Panc1 (cell line): ENCODE results near the gene KLRG1. TPM values are rescaled to one million over a fixed set of nuclear protein-coding genes. Genes with fewer than 3 reads are reported as not detected.

ENCODE experiments used
- ATAC-seq: fragments of 200-7000 bp; cut with Tn5 transposase; 2 replicates; pipeline ENCODE4 v1.9.1; 2020; ENCODE audit warnings: mild to moderate bottlenecking, moderate library complexity
- BruUV-seq: library from RNA; stranded (reverse); fragments of 400-500 nt; replicated peaks from 2 replicates; lab custom pipeline; 2021; lab: Mats Ljungman, UMichigan
- CTCF ChIA-PET: fragments of 300-600 bp; sonication (Branson Sonifier 250); formaldehyde crosslinking; loops from one replicate; lab custom pipeline; 2022; ENCODE audit warnings: antibody characterized with exemption; lab: Charles Lee
- POLR2A ChIA-PET: fragments of 300-600 bp; sonication (Branson Sonifier 250); formaldehyde crosslinking; loops from one replicate; lab custom pipeline; 2022; ENCODE audit warnings: antibody characterized with exemption; lab: Charles Lee
- DNase-seq: peaks from one replicate; pipeline ENCODE4 v3.0.0-alpha.2; 2010; ENCODE audit warnings: low read depth, low spot score
- H3K27ac ChIP-seq: 2 replicates; pipeline ENCODE4 v1.5.1; 2011; ENCODE audit warnings: mild to moderate bottlenecking, low read length, inconsistent platforms
- H3K27me3 ChIP-seq: fragments of 200-500 bp; sonication (Bioruptor generic); 2 replicates; pipeline ENCODE4 v1.6.0; 2014; ENCODE audit warnings: low read length, inconsistent platforms; ENCODE audit not compliant: control insufficient read depth, insufficient read depth
- H3K36me3 ChIP-seq: fragments of 200-500 bp; sonication (Bioruptor generic); 2 replicates; pipeline ENCODE4 v1.5.1; 2014; ENCODE audit warnings: inconsistent platforms, mild to moderate bottlenecking, low read length, moderate library complexity; ENCODE audit not compliant: control insufficient read depth, insufficient read depth
- H3K4me1 ChIP-seq: 2 replicates; pipeline ENCODE4 v1.5.1; 2011; ENCODE audit warnings: inconsistent platforms, mild to moderate bottlenecking, low read length, moderate library complexity; ENCODE audit not compliant: control insufficient read depth, insufficient read depth
- H3K4me3 ChIP-seq, 2 experiments: 2 replicates each; pipeline ENCODE4 v1.5.1; 2011 to 2012; ENCODE audit warnings: low read depth in 2 of 2, low read length in 2 of 2, mild to moderate bottlenecking in 2 of 2, inconsistent platforms in 1 of 2, moderate library complexity in 1 of 2
- H3K9me3 ChIP-seq: fragments of 200-500 bp; sonication (Bioruptor generic); 2 replicates; pipeline ENCODE4 v1.5.1; 2014; ENCODE audit warnings: low read depth, mild to moderate bottlenecking, inconsistent platforms, low read length, moderate library complexity; ENCODE audit not compliant: control insufficient read depth, insufficient read depth
- POLR2AphosphoS5 ChIP-seq: IDR thresholded peaks from 2 replicates; pipeline ENCODE4 v1.6.1; 2012; ENCODE audit warnings: mild to moderate bottlenecking, low read depth, low read length, moderate library complexity
- SIN3A ChIP-seq: IDR thresholded peaks from 2 replicates; pipeline ENCODE4 v1.6.1; 2012; ENCODE audit warnings: low read depth, mild to moderate bottlenecking, low read length, moderate library complexity, borderline replicate concordance; ENCODE audit not compliant: insufficient read depth
- TCF7L2 ChIP-seq: IDR thresholded peaks from 2 replicates; pipeline ENCODE4 v1.6.1; 2011; ENCODE audit warnings: mild to moderate bottlenecking, low read depth, low read length, inconsistent platforms
- in situ Hi-C: cut with HindIII; loops from 2 replicates; pipeline ENCODE4 v1.10.0; 2016; ENCODE audit warnings: low sequenced_read_pairs, low pct_unique_long_range_greater_than_20kb
- intact Hi-C: fragments of 100-400 bp; cut with micrococcal nuclease; formaldehyde crosslinking; loops from one replicate; pipeline ENCODE4 v1.10.0; 2022; ENCODE audit not compliant: unreplicated experiment
- total RNA-seq: library from RNA; stranded (reverse); gene quantifications from one replicate; pipeline ENCODE4 v1.2.1, GENCODE V29; 2021; ENCODE audit not compliant: unreplicated experiment
- TF ChIP-seq, protein P1 (sequence below): fragments of 450-650 bp; IDR thresholded peaks from 2 replicates; pipeline ENCODE4 v1.5.1; 2017; ENCODE audit warnings: mild to moderate bottlenecking
- TF ChIP-seq, protein P2 (sequence below), 2 experiments: IDR thresholded peaks; 2 replicates each; pipeline ENCODE4 v1.6.1; 2011 to 2012; ENCODE audit warnings: low read depth in 2 of 2, control low read depth in 1 of 2, low read length in 1 of 2, mild to moderate bottlenecking in 1 of 2, moderate library complexity in 1 of 2; ENCODE audit not compliant: insufficient read depth in 1 of 2

Gene KLRG1
- total RNA-seq, 1 experiment from 2014 or later: 0.69 TPM

DNA sequence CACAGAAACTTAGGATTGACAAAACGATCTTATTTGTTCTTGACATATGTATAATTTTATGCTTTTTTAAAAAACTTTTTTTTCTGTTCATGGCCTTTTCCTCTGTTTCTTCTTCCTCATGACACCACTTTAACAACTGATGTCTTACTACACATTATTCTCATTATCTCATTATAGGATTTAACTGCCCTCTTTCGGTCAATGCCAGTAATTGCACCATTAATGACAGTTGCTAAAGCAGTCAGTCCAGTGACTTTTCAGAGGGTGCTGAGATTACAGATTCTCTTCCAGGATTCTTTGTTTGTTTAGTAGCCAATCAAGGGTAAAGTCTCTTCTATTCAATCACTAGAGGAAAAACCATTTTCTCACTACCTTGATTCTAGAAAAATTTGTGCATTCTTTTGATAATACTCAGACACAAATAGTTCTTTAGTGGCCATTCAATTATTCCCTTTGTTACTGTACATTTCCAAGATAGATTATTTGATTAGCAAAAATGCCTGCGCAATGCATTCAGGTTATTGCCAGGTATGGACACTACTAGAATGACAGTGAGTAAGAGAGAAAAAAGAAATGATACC lies 50.1 kb downstream of the KLRG1 start:
- Histone ChIP-seq H3K4me1 (no peaks in the 10 kb centered on the region), H3K27ac (no peak overlapping the region), H3K9me3 (no peaks in the 10 kb centered on the region), H3K36me3 (no peaks in the 10 kb centered on the region), H3K27me3 (no peaks in the 10 kb centered on the region; the same call in 1 of the 2 replicates), H3K4me3 (no peak overlapping the region)
- POLR2A ChIA-PET: no interaction called here
- TF ChIP-seq, protein P1, sequence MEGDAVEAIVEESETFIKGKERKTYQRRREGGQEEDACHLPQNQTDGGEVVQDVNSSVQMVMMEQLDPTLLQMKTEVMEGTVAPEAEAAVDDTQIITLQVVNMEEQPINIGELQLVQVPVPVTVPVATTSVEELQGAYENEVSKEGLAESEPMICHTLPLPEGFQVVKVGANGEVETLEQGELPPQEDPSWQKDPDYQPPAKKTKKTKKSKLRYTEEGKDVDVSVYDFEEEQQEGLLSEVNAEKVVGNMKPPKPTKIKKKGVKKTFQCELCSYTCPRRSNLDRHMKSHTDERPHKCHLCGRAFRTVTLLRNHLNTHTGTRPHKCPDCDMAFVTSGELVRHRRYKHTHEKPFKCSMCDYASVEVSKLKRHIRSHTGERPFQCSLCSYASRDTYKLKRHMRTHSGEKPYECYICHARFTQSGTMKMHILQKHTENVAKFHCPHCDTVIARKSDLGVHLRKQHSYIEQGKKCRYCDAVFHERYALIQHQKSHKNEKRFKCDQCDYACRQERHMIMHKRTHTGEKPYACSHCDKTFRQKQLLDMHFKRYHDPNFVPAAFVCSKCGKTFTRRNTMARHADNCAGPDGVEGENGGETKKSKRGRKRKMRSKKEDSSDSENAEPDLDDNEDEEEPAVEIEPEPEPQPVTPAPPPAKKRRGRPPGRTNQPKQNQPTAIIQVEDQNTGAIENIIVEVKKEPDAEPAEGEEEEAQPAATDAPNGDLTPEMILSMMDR: peak; percentile 67; the same call in 1 of the 2 replicates
- no peak for TF ChIP-seq POLR2AphosphoS5
- CTCF ChIA-PET: no interaction called here
- BruUV-seq: no TSS peak
- in situ Hi-C loops (no loop called here), intact Hi-C loops (loop anchor here (2.0 kb wide), 1 partner anchor 89 kb away; no protein-coding TSS in a partner anchor)
- no peak for ATAC-seq
- DNase-seq: peak; percentile 15

DNA sequence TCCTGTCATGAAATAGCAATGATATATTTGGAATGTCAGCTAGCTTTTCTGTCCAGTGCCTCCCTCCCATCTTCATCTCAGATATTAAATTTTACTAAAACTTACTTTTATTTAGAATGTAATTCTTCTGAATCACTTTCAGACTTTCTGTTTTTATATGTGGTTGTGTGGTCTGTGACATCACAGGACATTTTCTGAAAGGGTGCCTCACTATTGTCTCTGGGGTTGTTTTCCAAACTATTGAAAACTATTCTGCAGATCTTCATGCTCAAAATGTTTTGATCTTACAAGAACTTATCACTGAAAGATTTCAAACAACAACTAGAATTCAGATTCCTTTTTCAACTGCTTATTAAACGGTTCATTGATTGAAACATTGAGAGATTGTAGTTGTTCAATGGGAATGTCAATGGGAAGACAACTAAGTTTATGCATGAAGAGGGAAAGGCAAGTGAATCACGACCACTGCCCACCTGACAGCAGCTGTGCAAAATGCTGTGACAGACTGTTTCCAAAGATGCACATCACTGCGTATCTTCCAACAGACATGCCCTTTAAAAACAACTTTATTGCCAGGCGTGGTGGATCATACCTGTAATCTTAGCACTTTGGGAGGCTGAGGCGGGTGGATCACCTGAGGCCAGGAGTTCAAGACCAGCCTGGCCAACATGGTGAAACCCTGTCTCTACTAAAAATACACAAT lies 51.3 kb downstream of the KLRG1 start:
- in situ Hi-C loops: no loop called here
- CTCF ChIA-PET: no interaction called here
- POLR2A ChIA-PET: no interaction called here

More for the DNA sequence above, 51.3 kb downstream of the KLRG1 start:
- DNase-seq (no peak), ATAC-seq (no peak)
- no peaks in the 10 kb centered on the region for H3K4me1 ChIP-seq
- H3K27ac ChIP-seq: no peak overlapping the region
- H3K36me3 ChIP-seq: no peaks in the 10 kb centered on the region
- TF ChIP-seq TCF7L2: no peak
- no peak for TF ChIP-seq POLR2AphosphoS5
- TF ChIP-seq, protein P1: no peak
- TF ChIP-seq, protein P2, sequence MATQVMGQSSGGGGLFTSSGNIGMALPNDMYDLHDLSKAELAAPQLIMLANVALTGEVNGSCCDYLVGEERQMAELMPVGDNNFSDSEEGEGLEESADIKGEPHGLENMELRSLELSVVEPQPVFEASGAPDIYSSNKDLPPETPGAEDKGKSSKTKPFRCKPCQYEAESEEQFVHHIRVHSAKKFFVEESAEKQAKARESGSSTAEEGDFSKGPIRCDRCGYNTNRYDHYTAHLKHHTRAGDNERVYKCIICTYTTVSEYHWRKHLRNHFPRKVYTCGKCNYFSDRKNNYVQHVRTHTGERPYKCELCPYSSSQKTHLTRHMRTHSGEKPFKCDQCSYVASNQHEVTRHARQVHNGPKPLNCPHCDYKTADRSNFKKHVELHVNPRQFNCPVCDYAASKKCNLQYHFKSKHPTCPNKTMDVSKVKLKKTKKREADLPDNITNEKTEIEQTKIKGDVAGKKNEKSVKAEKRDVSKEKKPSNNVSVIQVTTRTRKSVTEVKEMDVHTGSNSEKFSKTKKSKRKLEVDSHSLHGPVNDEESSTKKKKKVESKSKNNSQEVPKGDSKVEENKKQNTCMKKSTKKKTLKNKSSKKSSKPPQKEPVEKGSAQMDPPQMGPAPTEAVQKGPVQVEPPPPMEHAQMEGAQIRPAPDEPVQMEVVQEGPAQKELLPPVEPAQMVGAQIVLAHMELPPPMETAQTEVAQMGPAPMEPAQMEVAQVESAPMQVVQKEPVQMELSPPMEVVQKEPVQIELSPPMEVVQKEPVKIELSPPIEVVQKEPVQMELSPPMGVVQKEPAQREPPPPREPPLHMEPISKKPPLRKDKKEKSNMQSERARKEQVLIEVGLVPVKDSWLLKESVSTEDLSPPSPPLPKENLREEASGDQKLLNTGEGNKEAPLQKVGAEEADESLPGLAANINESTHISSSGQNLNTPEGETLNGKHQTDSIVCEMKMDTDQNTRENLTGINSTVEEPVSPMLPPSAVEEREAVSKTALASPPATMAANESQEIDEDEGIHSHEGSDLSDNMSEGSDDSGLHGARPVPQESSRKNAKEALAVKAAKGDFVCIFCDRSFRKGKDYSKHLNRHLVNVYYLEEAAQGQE (IDR thresholded peaks at IDR 0.05; ENCODE audit: insufficient read depth in 1 of 2, low read depth in 2 of 2, low read length in 1 of 2): no peak
- no peak for TF ChIP-seq SIN3A
- no peaks in the 10 kb centered on the region; the same call in 1 of the 2 replicates for H3K27me3 ChIP-seq
- H3K4me3 ChIP-seq: no peak overlapping the region
- BruUV-seq: no TSS peak
- H3K9me3 ChIP-seq: no peaks in the 10 kb centered on the region
- intact Hi-C loops: loop anchor here (10.0 kb wide), 3 partner anchors 356 to 496 kb away; partner anchors contain the start of gene CLEC4E
